Cerebellar cortex (tissue), 1 donor: Measurements from ENCODE around the gene BOLL.
"Not testable (repeated sequence)": the region's sequence is repeated elsewhere in the genome, so short reads cannot be mapped to it uniquely, and the experiment has no call there.

Experiments
- DNase-seq: peaks from one replicate; pipeline ENCODE4 v3.0.0-alpha.2; 2015; ENCODE audit warnings: low spot score

The BOLL gene, protein sequence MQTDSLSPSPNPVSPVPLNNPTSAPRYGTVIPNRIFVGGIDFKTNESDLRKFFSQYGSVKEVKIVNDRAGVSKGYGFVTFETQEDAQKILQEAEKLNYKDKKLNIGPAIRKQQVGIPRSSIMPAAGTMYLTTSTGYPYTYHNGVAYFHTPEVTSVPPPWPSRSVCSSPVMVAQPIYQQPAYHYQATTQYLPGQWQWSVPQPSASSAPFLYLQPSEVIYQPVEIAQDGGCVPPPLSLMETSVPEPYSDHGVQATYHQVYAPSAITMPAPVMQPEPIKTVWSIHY

DNA sequence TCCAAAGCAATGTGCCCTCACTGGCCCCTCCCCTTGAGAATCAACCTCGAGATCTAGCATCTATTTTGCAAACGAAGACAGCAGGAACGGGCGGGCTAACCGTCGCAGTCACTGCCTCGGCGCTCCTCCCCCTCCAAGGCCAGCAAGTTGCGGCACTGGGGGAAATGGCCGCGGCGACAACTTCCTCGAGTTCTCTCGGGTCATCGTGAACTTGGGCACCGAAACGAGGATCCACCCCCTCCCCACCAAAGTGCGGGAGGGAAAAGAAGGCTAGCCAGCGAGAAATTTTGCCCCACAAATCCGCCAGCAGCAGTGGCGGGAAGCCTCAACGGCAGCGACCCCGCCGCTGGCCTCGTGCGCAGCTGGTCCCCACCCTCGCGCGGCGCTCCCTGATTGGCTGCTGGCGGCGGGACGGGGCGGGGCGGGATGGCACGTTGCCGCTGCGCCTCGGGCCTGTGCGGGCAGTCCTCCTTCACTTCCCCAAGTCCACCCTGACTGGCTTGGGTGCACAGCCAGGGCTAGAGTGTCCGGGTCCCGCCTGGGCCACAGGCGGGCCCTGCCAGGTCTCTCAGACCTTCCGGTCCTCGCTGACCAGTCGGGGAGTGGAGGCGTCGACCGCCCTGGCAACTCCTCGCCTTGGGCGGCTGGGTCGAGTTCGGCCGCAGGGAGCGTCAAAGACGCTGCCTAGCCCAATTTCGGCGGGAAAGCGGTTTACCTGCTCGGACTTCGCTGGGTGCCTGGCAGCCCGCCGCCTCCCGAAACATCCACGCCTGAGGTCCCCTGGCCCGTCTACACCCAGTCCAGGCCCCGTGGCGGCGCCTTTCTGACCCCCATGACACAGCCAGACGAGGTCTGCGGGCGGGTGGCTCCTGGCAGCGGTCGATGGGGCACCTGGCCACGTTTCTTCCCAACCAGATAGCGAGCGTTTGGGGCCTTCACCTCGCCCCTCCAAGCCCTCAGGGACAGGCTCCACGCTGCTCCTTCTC is at the start of gene BOLL:
Gene BOLL, minus strand, starts transcription at position 364 of the 986 bp plus-strand sequence. CDS start 3,469 bp downstream, outside the sequence.
- DNase-seq = no peak

DNA sequence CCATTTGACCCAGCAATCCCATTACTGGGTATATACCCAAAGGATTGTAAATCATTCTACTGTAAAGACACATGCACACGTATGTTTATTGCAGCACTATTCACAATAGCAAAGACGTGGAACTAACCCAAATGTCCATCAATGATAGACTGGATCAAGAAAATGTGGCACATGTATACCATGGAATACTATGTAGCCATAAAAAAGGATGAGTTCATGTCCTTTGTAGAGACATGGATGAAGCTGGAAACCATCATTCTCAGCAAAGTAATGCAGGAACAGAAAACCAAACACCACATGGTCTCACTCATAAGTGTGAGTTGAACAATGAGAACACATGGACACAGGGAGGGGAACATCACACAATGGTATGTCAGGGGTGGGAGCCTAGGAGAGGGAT is 49.7 kb upstream of the BOLL start:
- DNase-seq = not testable (repeated sequence)

DNA sequence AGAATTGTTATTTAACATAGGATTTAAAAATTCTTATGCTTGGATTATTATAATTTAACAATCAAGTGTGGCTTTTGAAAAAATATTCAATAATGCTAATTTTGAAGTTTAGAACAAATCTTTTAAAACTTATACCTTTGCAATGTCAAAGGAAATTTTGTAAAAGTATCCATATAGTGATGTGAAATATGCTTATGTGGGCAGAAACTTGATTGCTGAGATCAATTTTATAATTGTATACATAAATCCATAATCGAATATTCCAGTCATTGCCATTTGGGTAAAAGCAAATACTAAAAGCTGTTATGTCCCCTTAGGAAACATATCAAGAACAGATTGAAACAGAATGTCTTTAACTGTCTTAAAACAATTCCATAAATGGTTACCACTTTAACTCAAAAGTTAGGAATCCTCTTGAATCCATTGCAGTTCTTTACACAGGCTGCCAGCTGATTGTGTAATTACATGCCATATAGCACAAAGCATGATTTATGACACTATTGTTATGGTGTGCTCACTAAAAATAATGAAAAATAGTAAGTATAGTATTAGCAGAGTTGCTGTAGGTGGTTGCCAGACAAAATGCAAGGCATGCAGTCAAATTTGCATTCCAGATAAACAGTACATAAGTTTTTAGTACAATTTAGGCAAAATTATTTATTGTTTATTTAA is 43.5 kb upstream of the BOLL start:
- no peak for DNase-seq

DNA sequence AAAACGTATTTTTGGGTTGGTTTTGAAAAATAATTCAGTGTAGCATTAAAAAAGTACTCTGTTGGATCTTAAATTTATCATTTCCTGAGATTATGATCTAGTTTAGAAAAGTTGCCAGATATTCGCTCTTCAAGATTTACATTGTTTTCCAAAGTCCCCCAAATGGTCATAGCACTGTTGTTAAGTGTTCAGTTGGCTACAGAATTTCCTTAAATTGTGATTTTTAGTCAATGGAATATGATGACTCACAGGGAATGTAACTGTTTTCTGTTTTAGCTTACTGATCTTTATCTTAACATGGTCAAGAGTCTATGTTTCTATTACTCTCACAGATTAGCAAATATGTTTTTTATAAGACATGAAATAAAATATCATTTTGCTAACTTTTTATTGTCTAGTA is 42.5 kb upstream of the BOLL start:
- DNase-seq = no peak

DNA sequence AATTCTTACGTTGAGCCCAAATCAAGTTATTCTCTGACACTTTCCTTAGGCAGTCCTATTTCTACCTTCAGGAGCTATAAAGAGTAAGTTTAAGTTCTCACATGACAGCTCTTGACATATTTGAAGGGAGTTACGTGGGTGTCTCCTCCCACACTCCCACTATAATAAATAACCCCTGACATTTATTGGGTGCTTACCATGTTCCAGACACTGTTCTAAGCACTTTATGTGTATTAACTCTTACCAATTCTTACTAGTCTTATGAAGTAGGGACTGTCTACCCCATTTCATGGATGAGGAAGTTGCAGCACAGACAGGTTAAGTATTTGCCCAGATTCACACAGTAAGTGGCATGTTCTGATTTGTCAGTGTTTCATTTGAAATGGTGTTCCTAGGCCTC is 37.2 kb upstream of the BOLL start:
- no peak for DNase-seq

DNA sequence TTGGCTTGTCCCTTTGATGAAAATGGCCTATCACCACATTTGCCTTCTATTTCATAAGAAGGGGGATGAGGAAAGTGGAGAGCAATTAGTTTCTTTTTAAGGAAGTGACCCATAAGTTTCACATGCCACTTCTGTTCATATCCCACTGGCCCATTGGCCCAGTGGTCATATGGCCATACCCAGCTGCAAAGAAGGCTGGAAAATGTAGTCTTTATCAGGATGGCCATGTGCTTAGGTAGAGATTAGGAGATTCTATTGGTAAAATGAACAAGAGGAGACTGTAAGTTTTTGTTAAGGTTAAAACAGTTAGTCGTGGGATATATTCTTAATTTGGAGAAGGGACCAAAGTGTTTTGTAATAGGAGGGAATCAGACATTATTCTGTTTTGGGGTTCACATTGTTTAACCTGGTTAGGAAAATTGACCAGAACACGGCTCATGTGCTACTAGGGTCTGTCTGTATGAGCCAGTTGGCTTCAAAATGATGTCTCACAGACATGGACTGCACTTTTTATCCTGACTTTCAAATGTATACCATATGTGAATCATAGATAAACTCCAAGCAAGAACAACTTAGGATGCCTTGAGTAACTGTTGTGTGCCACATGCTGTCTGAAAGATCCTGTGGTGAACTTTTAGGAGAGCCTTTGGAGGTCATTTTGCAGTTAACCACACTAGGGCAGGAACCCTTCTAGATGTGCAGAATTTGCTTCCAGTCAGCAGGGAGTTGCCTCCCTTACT is 36.6 kb upstream of the BOLL start:
- DNase-seq = no peak

DNA sequence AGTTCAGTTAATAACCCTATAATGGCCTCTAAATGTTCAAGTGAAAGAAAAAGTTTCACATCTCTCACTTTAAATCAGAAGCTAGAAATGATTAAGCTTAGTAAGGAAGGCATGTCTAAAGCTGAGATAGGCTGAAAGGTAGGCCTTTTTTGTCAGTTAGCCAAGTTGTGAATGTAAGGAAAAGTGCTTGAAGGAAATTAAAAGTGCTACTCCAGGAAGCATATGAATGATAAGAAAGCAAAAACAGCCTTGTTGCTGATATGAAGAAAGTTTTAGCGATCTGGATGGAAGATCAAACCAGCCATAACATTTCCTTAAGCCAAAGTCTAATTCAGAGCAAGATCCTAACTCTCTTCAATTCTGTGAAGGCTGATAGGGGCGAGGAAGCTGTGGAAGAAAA is 29.4 kb upstream of the BOLL start:
- no peak for DNase-seq

DNA sequence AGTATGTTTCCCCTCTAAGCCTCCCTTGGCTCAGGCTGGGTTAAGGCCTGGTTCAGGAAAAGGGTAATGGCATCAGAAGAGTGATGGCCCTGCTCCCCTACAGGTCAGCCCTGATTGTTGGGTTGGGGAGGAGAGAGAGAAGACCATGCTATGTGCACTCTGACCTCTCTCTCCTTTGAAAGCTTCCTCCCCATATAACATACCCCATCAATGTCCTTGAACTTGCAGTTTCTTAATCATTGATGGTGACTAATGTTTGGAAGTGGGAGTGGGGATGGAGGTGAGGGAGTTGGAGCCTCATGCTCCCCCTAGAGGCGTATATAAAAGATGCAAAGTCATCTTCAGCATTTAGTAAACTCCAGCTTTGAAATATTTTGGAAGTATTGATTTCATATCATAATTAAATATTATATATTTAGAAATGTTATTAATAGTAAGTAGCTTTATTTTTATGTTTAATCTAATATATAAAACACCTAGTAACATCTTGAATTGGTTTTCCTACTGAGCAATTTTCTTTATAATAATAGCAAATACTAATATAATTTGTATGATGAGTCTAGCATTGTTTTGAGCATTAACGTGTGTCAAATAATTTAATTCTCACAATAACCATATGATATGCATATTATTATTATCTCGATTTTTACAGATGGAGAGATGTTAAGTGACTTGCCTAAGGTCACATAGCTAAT is 28.1 kb upstream of the BOLL start:
- DNase-seq = peak; percentile 16

DNA sequence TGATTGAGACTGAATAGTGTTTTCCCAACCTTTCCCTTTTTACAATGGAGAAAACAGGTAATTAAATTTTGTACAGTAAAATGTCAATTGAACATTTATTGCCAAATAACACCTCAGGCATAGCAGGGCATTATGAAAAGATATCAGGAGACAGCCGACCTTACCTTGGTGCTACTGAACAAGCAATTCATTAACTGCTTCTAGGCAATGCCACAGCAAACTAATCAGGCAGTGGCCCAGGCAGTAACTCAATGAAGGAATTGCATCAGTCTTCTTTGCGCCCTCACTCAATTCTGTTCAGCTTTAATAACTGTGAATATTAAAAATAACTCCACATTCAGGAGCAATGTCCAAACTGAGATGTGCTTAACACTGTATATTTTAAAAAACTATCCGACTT is 25.4 kb upstream of the BOLL start:
- peak; percentile 10 for DNase-seq

DNA sequence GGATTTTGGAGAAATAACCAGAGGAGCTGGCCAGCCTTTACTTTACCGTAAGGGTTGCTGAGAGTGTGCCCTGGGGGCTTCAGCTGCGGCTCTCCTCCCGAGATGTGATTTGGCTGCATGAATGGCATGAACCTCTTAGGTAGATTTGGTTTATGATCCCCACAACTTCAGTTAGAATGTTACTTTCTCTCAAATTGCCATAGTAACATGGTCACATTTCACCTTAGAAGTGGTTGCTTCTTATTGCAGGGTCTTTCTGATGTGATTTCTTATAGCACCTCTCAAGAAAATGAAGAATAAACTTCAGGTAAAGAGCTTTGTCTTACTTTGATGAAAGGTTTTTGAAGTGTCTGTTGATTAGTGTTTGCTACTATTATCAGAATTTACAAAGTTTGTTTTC is 24.9 kb upstream of the BOLL start:
- no peak for DNase-seq

DNA sequence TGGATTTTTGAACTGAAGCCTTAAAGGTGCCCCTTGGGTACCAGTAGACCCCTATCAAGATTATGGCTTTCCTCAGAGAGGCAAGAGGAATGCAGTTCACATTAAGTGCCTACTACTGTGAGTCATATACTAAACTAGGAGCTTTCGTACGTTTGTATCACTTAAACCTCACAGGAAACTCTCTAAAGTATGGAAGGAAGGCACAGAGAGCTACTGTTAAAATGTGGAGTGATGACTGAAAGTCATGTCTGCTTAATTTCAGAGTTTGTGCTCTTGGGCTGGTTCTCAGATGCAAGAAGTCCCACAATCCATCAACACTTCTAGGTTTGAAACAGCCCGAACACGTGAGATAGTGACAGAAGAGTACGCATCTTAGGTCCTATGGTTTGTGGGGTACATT is 23.9 kb upstream of the BOLL start:
- peak; percentile 7 for DNase-seq

DNA sequence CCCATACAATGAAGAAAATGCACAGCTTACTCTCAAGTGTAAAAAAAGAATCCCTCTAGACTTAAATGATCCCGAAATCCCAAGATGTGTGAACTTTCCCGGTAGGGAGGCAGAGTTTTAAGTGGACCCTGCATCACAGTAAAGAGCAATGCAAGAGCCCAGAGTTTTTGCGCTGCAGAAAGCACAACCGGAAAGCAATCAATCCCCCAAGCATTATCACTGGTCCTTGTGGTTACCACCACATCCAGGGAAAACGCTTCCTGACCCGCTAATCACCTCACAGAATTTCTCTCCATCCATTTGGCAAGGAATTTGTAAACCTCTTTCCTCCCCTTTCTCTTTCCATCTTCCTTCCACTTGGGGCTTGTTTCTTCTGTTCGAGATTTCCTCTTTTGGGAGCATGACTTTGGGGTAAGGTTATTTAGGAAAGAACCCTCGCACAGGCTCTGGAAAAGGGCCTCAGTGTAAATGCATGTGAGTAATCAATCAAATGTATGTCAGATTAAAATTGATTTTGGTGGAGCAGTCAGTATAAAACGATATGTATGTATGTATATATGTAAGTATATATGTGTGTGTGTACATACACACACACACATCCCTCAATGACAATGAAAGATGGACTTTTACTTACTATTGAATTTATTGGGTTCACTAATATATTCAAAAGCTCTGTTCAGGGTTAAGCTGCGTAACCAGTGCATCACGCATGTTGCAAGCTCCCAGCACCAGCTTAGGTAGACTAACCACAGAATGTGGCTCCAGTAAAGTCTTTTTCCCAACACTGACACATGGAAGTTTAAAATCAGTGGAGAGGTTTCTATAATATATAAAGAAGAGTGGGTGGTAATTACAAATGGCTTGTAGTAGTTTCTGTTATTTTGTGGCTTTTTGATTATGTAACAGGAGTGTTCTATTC is 20.9 kb upstream of the BOLL start:
- peak; percentile 43 for DNase-seq

DNA sequence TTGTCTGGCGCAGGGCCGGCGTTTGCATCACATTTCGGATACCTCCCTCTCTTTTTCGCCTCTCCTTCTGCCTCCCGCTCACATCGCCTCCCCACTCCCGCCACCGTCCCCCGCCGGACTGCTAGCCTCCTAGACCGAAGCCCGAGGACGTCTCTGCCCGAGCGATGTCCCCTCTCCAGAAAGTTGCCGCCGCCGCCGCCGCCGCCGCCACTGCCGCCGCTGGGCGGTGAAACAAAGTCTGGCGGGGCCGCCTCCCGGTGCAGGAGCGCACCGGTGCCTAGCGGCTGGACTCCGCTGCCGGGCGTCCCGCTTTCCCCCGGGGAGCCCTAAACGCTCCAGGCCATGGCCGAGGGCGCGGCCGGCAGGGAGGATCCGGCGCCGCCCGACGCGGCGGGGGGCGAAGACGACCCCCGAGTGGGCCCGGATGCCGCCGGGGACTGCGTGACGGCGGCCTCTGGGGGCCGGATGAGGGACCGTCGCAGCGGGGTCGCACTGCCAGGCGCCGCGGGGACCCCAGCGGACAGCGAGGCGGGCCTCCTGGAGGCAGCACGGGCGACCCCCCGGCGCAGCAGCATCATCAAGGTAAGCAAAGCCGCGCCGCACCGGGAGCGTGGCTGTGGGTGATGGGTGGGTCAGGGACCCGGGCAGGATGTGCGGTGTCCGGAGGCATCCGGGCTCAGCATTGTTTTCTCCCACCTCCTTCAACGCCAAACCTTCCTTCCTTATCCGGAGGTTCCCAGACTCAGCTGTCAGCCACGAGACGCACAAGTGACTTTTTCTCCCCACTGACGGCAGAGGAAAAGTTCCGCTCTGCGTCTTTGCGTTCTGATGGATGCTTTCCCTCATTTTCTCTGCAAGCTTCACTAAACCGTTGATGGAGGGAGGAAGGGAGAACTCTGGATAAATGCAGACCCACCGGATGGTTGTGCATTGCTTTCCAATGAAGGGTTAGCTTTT is 19.9 kb upstream of the BOLL start:
- DNase-seq = peak; percentile 46

DNA sequence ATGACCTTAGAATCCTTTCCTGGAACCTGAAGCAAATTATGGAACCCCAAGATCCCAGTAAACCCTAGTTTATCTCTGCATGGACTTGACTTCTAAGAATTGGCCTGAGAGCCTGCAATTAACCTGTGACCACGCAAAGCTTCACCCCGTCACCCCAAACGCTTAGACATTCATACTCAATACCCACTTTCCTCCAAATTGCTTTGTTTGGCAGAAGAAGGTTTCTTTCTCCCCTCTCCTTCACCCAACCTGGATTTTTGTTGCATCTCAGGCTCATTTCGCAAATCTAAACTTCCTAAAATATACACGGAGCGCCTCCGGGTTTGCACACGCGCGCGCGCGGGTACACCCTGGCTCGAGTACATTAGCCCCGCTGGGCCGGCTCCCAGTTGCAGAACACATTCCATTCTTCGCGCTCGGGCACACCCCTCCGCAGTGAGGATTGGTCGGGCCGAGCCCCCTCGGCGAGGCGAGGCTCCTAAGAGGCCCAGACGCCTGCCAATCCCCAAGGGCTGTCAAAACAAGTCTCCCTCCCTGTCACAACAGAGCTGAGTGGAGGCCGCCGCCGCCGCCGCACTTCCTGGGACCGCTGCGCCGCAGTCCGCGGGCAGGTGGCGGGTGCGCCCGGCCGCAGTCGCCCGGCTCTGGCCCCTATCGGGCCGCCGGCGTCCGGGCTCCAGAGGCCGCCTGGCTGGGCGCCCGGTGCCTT is 19.1 kb upstream of the BOLL start, which contains the start of gene PLCL1:
Gene PLCL1, plus strand, starts transcription at position 545 of the 709 bp plus-strand sequence.
- peak; percentile 88 for DNase-seq

DNA sequence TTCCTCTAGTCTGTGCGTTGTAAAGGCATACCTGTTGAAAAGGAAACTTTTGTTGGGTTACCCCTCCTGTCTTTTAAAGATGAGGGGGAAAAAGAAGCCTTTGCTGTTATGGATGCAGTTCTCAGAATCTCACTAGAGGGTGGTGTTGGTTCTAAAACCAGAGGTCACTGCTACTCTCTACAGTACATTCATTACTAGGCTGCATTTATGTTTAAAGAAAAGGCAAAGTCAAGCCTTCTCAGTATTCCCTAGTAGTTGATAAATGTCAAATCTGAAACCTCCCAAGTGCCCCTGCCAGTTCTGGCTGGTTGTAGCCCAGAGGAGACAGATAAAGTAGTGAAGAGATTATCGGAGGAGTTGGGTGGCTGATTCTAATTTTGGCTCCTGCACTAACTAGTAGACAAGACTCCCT is 17.9 kb upstream of the BOLL start:
- peak; percentile 71 for DNase-seq

DNA sequence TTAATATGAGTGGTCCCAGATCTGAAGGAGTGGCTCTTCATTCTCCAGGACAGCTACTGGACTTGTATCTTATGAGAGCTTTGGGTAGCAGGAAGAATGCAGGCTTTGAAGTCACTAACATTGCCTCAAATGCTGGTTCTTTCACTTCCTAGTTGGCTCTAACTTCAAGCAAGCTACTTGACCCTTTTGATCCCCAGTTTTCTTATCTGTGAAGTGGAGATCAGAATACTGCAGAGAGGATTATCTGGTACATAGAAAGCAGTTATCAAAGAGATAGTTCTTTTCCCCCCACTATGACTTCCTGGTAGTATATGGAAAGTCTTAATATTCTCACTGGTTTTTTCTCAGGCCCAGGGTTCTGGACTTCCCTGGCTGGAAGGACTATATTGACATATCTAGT is 15.9 kb upstream of the BOLL start:
- DNase-seq = no peak

DNA sequence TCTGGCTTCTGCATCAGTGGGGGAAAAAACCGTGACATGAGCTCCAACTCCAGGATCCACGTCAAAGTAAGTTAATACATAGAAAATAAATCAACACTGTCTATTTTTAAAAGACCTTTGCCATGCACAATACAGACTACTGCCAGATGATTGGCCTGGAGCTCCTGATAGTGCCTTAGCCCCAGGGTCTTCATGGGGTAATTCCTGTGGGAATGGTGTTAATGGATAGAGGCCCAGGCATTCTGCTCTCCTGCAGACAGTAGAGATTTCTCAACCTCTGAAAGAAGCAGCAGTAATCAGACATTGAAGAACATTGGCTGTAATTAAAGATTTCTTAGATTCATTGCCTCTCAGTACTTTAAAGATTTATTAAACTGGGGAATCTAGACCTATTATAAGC is 15.0 kb upstream of the BOLL start:
- no peak for DNase-seq

DNA sequence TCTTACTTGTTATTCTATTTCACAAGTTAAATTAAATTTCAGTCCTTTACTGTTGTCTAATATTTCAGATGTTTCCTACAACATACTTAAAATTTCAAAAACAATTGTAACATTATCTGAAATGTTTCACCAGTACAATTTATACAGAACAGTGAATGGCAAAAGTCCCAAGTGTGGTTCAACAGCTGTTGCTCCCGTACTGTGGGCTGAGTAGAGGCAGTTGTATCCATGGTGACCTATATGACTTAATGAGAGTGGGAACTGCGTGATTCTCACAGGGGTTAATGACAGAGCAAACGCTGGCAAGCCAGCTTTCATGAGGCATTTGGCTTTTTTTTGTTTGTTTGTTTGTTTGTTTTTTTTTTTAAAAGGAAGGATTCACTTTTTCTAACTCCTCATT is 13.9 kb upstream of the BOLL start:
- DNase-seq = no peak
